ENCODE data around the gene RHOT1. TPM values are rescaled to one million over a fixed set of nuclear protein-coding genes. Genes with fewer than 3 reads are reported as not detected.

The RHOT1 gene
- total and polyA plus RNA-seq, 2 donors (not counting 3 experiments of a cell fraction or from before 2014, with no cell fraction given), result 23.5 to 28.8 TPM

DNA sequence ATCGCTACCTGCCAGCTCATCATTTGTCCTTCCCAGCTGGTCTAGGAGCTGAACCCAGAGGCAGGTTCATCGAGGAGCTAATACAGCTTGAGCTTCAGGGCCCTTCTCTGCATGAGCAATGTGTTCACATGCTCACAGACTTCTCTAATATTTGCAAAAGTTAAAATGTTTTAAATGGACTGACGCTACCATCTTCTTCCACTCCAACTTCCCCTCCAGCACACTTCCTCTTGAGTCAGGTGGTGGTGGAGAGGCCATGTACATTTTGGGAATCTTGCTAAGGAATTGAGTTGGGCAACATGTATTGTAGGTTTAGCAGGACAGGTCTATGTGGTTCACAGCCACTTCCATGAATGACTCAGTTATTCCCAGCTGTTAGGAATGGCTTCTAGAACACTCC, 21.6 kb upstream of the RHOT1 start:
- H3K4me2 ChIP-seq (ENCODE audit: insufficient read depth, low read length), result no peak overlapping the region
- ChIA-PET POLR2A (interaction anchor here (0.6 kb wide), 1 partner anchor 31 kb away, joined by 6 read pairs; no protein-coding TSS in a partner anchor), CTCF (interaction anchor here (2.4 kb wide), 1 partner anchor 114 kb away, joined by 7 read pairs; the partner anchor contains the start of gene LRRC37B)
- no peak overlapping the region for H3K9ac ChIP-seq (replicated peaks; ENCODE audit: extremely low read depth, insufficient read depth, low read length)
- no peak overlapping the region for H3K27ac ChIP-seq (ENCODE audit: insufficient read depth, low read depth, low read length)
- H3K9me3 ChIP-seq (replicated peaks; ENCODE audit: control insufficient read depth, insufficient read depth, low read length), result no peaks in the 10 kb centered on the region
- H3K27me3 ChIP-seq (ENCODE audit: control insufficient read depth in 2 of 2, insufficient read depth in 2 of 2, low read length in 2 of 2), result no peaks in the 10 kb centered on the region
- DNase-seq (ENCODE audit: low read depth, low spot score) (no peak), FAIRE-seq (no peak)
- H2AFZ ChIP-seq (ENCODE audit: low read depth, low read length), result no peak overlapping the region
- TF ChIP-seq MYC (IDR thresholded peaks at IDR 0.05; ENCODE audit: low read depth, low read length) (no peak), JUN (IDR thresholded peaks at IDR 0.05; ENCODE audit: borderline replicate concordance, insufficient read depth, insufficient read length, low read depth) (no peak), FOS (IDR thresholded peaks at IDR 0.05; ENCODE audit: borderline replicate concordance, insufficient read depth, low read length) (no peak), POLR2AphosphoS5 (IDR thresholded peaks at IDR 0.05; ENCODE audit: insufficient read depth, low read depth, low read length) (no peak)
- TF ChIP-seq, protein P1, sequence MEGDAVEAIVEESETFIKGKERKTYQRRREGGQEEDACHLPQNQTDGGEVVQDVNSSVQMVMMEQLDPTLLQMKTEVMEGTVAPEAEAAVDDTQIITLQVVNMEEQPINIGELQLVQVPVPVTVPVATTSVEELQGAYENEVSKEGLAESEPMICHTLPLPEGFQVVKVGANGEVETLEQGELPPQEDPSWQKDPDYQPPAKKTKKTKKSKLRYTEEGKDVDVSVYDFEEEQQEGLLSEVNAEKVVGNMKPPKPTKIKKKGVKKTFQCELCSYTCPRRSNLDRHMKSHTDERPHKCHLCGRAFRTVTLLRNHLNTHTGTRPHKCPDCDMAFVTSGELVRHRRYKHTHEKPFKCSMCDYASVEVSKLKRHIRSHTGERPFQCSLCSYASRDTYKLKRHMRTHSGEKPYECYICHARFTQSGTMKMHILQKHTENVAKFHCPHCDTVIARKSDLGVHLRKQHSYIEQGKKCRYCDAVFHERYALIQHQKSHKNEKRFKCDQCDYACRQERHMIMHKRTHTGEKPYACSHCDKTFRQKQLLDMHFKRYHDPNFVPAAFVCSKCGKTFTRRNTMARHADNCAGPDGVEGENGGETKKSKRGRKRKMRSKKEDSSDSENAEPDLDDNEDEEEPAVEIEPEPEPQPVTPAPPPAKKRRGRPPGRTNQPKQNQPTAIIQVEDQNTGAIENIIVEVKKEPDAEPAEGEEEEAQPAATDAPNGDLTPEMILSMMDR (IDR thresholded peaks at IDR 0.05; ENCODE audit: extremely low read depth in 1 of 2, insufficient read depth in 1 of 2, low read depth in 1 of 2, low read length in 2 of 2), result no peak
- BruUV-seq (replicated peaks), result no TSS peak
- H3K9me1 ChIP-seq (replicated peaks; ENCODE audit: control insufficient read depth, extremely low read depth, insufficient read depth, low read length), result no peaks in the 10 kb centered on the region
- no peak overlapping the region for H3K4me3 ChIP-seq (replicated peaks in 1 of 3; ENCODE audit: insufficient read depth in 1 of 3, low read depth in 1 of 3, low read length in 3 of 3)
- H3K4me1 ChIP-seq (ENCODE audit: control insufficient read depth, extremely low read depth, insufficient read depth, low read length), result no peaks in the 10 kb centered on the region
- no peaks in the 10 kb centered on the region for H3K36me3 ChIP-seq (ENCODE audit: control insufficient read depth in 2 of 2, extremely low read depth in 1 of 2, insufficient read depth in 2 of 2, low read length in 2 of 2)
- intact Hi-C loops (cut with micrococcal nuclease) (no loop called here), dilution Hi-C loops (cut with MboI; ENCODE audit: extremely low pct_ligation_motif_present, low sequenced_read_pairs) (no loop called here)
- H4K20me1 ChIP-seq (replicated peaks; ENCODE audit: control insufficient read depth, extremely low read depth, insufficient read depth, low read length), result no peaks in the 10 kb centered on the region
- no peaks in the 10 kb centered on the region for H3K79me2 ChIP-seq (ENCODE audit: control insufficient read depth, insufficient read depth, low read length)

GRCh38 chr17:32123782-32124181, 18.5 kb upstream of the RHOT1 start:
- intact Hi-C loops (cut with micrococcal nuclease) (no loop called here), dilution Hi-C loops (cut with MboI; ENCODE audit: extremely low pct_ligation_motif_present, low sequenced_read_pairs) (no loop called here)
- TF ChIP-seq POLR2A (IDR thresholded peaks at IDR 0.05; ENCODE audit: low read depth, low read length) (no peak), MYC (IDR thresholded peaks at IDR 0.05; ENCODE audit: low read depth, low read length) (no peak), GATA2 (IDR thresholded peaks at IDR 0.05; ENCODE audit: insufficient read depth, insufficient read length, low read depth, low read length) (no peak), EZH2 (IDR thresholded peaks at IDR 0.05; ENCODE audit: borderline replicate concordance, low read depth, low read length, severe bottlenecking) (no peak)
- TF ChIP-seq, protein P2, sequence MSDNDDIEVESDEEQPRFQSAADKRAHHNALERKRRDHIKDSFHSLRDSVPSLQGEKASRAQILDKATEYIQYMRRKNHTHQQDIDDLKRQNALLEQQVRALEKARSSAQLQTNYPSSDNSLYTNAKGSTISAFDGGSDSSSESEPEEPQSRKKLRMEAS (IDR thresholded peaks at IDR 0.05; ENCODE audit: insufficient read depth, insufficient read length), result no peak
- TF ChIP-seq, protein P1 (IDR thresholded peaks at IDR 0.05; ENCODE audit: extremely low read depth in 1 of 2, insufficient read depth in 1 of 2, low read depth in 1 of 2, low read length in 2 of 2), result no peak
- FAIRE-seq (no peak), DNase-seq (ENCODE audit: low read depth, low spot score) (no peak)
- Histone ChIP-seq H3K27ac (ENCODE audit: insufficient read depth, low read depth, low read length) (no peak overlapping the region), H3K4me1 (ENCODE audit: control insufficient read depth, extremely low read depth, insufficient read depth, low read length) (peaks cover 4% of the 10 kb centered on the region), H3K36me3 (ENCODE audit: control insufficient read depth in 2 of 2, extremely low read depth in 1 of 2, insufficient read depth in 2 of 2, low read length in 2 of 2) (no peaks in the 10 kb centered on the region), H3K4me3 (replicated peaks in 1 of 3; ENCODE audit: insufficient read depth in 1 of 3, low read depth in 1 of 3, low read length in 3 of 3) (no peak overlapping the region), H3K4me2 (ENCODE audit: insufficient read depth, low read length) (no peak overlapping the region), H3K27me3 (ENCODE audit: control insufficient read depth in 2 of 2, insufficient read depth in 2 of 2, low read length in 2 of 2) (no peaks in the 10 kb centered on the region), H2AFZ (ENCODE audit: low read depth, low read length) (no peak overlapping the region), H4K20me1 (replicated peaks; ENCODE audit: control insufficient read depth, extremely low read depth, insufficient read depth, low read length) (no peaks in the 10 kb centered on the region), H3K9ac (replicated peaks; ENCODE audit: extremely low read depth, insufficient read depth, low read length) (no peak overlapping the region), H3K9me3 (replicated peaks; ENCODE audit: control insufficient read depth, insufficient read depth, low read length) (no peaks in the 10 kb centered on the region), H3K79me2 (ENCODE audit: control insufficient read depth, insufficient read depth, low read length) (no peaks in the 10 kb centered on the region), H3K9me1 (replicated peaks; ENCODE audit: control insufficient read depth, extremely low read depth, insufficient read depth, low read length) (no peaks in the 10 kb centered on the region)
- ChIA-PET POLR2A (no interaction called here), CTCF (no interaction called here)
- no TSS peak for BruUV-seq (replicated peaks)

All from endothelial cell of umbilical vein (primary cell).